Chondrocyte (in vitro differentiated cells): ENCODE data around the gene SYTL3. TPM values are rescaled to one million over a fixed set of nuclear protein-coding genes. Genes with fewer than 3 reads are reported as not detected.

Source experiments
- DNase-seq: peaks from one replicate; pipeline ENCODE4 v3.0.0; 2021; ENCODE audit warnings: mixed read lengths, low spot score
- H3K27ac Mint-ChIP-seq: one replicate; pipeline ENCODE4 v1.8.0; 2021; ENCODE audit warnings: mild to moderate bottlenecking, moderate library complexity, mixed read lengths; ENCODE audit not compliant: unreplicated experiment
- H3K27me3 Mint-ChIP-seq: 2 replicates; pipeline ENCODE4 v1.8.0; 2021; ENCODE audit warnings: low read depth, mixed read lengths
- H3K36me3 Mint-ChIP-seq: 2 replicates; pipeline ENCODE4 v1.8.0; 2021; ENCODE audit warnings: low read depth, mixed read lengths
- H3K4me1 Mint-ChIP-seq: 2 replicates; pipeline ENCODE4 v1.8.0; 2021; ENCODE audit warnings: low read depth, mild to moderate bottlenecking, mixed read lengths
- H3K4me3 Mint-ChIP-seq: one replicate; pipeline ENCODE4 v1.8.0; 2021; ENCODE audit warnings: mild to moderate bottlenecking, moderate library complexity, mixed read lengths; ENCODE audit not compliant: unreplicated experiment
- H3K9me3 Mint-ChIP-seq: 2 replicates; pipeline ENCODE4 v1.8.0; 2021; ENCODE audit warnings: low read depth, mixed read lengths
- total RNA-seq: library from RNA; stranded (reverse); gene quantifications from 3 replicates; pipeline ENCODE4 v1.2.1, GENCODE V29; 2021
- TF ChIP-seq, protein P1 (sequence below): fragments of 200-600 bp; sonication (generic); IDR thresholded peaks from 2 replicates; pipeline ENCODE4 v1.5.0; 2021; ENCODE audit warnings: antibody characterized with exemption, mild to moderate bottlenecking, moderate library complexity

Gene SYTL3
- total RNA-seq, 1 donor from 2014 or later, result 1.4 TPM

DNA sequence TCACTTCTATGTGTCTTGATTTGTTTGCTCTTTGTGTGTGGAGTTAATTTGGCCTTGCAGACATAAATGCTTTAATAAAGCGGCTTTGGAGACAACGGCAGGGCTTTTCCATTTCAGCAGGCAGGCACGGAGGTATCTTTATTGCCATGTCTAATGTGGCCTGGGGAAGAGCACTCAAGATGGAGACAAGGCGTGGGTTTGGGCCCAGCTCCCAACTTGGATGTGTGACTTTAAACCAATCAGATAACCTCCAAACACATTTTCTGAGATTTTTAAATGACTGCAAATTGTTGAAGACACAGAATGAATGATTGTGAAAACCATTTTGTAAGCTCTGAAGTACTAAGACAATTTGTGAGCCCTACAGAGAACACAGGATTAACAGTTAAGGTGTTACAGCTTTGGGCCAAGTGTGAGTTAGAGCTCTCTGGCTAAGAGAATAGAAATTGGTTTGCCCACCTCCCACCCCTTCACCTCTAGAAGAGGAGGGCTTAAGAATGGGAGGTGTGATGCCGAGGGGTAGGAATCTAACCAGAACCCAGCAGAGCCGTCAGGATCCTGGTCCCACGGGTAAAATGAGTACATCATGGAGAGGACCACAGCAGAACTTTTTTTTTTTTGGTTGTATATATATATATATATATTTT is 14.3 kb upstream of the SYTL3 start:
- no peak overlapping the region for H3K4me3 Mint-ChIP-seq
- DNase-seq, result no peak
- H3K4me1 Mint-ChIP-seq, result peaks cover 42% of the 10 kb centered on the region
- TF ChIP-seq, protein P1, sequence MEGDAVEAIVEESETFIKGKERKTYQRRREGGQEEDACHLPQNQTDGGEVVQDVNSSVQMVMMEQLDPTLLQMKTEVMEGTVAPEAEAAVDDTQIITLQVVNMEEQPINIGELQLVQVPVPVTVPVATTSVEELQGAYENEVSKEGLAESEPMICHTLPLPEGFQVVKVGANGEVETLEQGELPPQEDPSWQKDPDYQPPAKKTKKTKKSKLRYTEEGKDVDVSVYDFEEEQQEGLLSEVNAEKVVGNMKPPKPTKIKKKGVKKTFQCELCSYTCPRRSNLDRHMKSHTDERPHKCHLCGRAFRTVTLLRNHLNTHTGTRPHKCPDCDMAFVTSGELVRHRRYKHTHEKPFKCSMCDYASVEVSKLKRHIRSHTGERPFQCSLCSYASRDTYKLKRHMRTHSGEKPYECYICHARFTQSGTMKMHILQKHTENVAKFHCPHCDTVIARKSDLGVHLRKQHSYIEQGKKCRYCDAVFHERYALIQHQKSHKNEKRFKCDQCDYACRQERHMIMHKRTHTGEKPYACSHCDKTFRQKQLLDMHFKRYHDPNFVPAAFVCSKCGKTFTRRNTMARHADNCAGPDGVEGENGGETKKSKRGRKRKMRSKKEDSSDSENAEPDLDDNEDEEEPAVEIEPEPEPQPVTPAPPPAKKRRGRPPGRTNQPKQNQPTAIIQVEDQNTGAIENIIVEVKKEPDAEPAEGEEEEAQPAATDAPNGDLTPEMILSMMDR, result no peak
- no peaks in the 10 kb centered on the region for H3K27me3 Mint-ChIP-seq
- no peaks in the 10 kb centered on the region for H3K9me3 Mint-ChIP-seq
- H3K36me3 Mint-ChIP-seq, result peaks cover 36% of the 10 kb centered on the region
- peak overlapping the region; percentile 36 for H3K27ac Mint-ChIP-seq

DNA sequence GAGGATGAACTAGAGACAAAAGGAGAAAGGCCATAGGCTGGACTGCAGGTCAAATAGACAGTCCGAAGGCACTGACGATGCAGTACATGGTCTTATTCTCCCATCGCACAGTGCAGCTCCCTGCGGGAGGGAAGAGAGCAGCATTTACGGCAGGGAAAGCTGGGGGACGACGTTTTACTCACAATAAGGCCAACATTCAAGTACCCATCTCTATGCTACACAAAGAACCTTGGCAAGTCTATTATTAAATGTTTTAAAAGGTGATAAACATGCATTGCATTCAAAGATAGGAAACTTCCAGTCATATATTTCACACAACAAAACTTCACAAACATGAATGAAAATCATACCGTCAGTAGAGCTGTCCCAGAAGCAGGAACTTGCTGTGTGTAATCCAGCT is 13.1 kb upstream of the SYTL3 start:
- Mint-ChIP-seq H3K27ac (no peak overlapping the region), H3K9me3 (no peaks in the 10 kb centered on the region), H3K27me3 (no peaks in the 10 kb centered on the region), H3K36me3 (peaks cover 31% of the 10 kb centered on the region), H3K4me1 (peaks cover 41% of the 10 kb centered on the region), H3K4me3 (no peak overlapping the region)
- TF ChIP-seq, protein P1, result no peak
- DNase-seq, result no peak

- H3K4me3 Mint-ChIP-seq, result no peak overlapping the region
- TF ChIP-seq, protein P1, result no peak
- H3K36me3 Mint-ChIP-seq, result peaks cover 28% of the 10 kb centered on the region
- H3K9me3 Mint-ChIP-seq, result no peaks in the 10 kb centered on the region
- peak overlapping the region; percentile 34 for H3K27ac Mint-ChIP-seq
- peaks cover 51% of the 10 kb centered on the region for H3K4me1 Mint-ChIP-seq
- no peaks in the 10 kb centered on the region for H3K27me3 Mint-ChIP-seq
- DNase-seq, result no peak
Observed at GRCh38 chr6:158638324-158638854, 11.5 kb upstream of the SYTL3 start.

DNA sequence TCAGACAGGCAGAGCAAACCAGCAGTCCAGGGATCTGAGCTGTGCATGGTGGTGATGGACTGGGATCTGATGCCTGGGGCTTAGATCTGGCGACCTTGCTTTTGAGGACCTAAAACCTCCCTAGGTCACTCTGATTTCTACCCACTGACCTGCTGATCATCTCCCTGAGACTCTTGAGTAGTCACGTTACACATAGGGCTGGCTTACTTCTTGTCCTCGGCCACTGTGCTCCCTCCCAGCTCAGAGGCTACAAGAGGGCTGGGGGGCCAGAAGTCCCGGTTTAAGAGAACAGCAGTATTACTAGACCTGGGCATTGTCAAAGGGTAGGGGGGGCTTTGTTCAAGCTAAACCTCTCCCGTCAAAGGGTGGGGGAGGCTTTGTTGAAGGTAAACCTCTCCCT is 10.8 kb upstream of the SYTL3 start:
- Mint-ChIP-seq H3K27me3 (no peaks in the 10 kb centered on the region), H3K9me3 (no peaks in the 10 kb centered on the region), H3K36me3 (peaks cover 28% of the 10 kb centered on the region), H3K27ac (peak overlapping the region; percentile 34), H3K4me3 (no peak overlapping the region), H3K4me1 (peaks cover 56% of the 10 kb centered on the region)
- DNase-seq, result no peak
- TF ChIP-seq, protein P1, result no peak

DNA sequence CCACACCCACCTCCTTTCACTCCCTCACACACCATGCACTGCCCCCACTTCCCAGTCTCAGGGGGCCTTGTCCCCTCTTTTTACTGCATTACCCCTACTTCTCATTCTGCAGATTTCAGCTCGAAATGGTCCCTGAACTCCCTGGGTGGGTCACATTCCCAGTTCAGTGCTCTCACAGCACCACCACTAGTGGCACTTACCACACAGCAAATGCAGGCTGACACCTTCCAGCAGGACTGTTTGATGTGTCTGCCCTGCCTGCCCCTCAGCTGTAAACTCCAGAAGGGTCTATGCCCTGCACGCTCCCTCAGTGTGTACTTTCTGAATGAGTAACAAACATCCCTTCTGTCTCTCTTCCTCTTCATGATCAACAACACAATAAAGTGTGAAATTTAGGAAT is 9.3 kb upstream of the SYTL3 start:
- no peak overlapping the region for H3K4me3 Mint-ChIP-seq
- H3K36me3 Mint-ChIP-seq, result peaks cover 23% of the 10 kb centered on the region
- TF ChIP-seq, protein P1, result no peak
- no peaks in the 10 kb centered on the region for H3K27me3 Mint-ChIP-seq
- H3K4me1 Mint-ChIP-seq, result peaks cover 64% of the 10 kb centered on the region
- no peak for DNase-seq
- H3K9me3 Mint-ChIP-seq, result no peaks in the 10 kb centered on the region
- peak overlapping the region; percentile 78 for H3K27ac Mint-ChIP-seq
